WI38 (cell line): ENCODE data around the gene RETREG1.
A peak's percentile ranks its signal among the peaks of the same experiment; 100 is the strongest.

ENCODE experiments used
- H3K4me3 ChIP-seq: 2 replicates; pipeline ENCODE4 v1.5.1; 2011; ENCODE audit warnings: low read depth, mild to moderate bottlenecking, control low read depth, low read length
- CTCF ChIP-seq: IDR thresholded peaks from 2 replicates; pipeline ENCODE4 v1.5.1; 2012; ENCODE audit warnings: low read depth, mild to moderate bottlenecking, control low read depth, low read length

Gene RETREG1

GRCh38 chr5:16459451-16459850 lies 157.3 kb downstream of the RETREG1 start:
- TF ChIP-seq CTCF = no peak
- no peak overlapping the region for H3K4me3 ChIP-seq

GRCh38 chr5:16457853-16458252 lies 158.9 kb downstream of the RETREG1 start:
- H3K4me3 ChIP-seq = no peak overlapping the region
- no peak for TF ChIP-seq CTCF

- no peak for TF ChIP-seq CTCF
- no peak overlapping the region for H3K4me3 ChIP-seq
Observed at GRCh38 chr5:16457451-16457850, 159.3 kb downstream of the RETREG1 start.

- TF ChIP-seq CTCF = peak; percentile 53
- H3K4me3 ChIP-seq = no peak overlapping the region
Observed at GRCh38 chr5:16456103-16456832, 160.5 kb downstream of the RETREG1 start.

GRCh38 chr5:16455668-16456067 lies 161.1 kb downstream of the RETREG1 start:
- TF ChIP-seq CTCF = no peak
- no peak overlapping the region for H3K4me3 ChIP-seq

GRCh38 chr5:16454686-16455085 lies 162.1 kb downstream of the RETREG1 start:
- TF ChIP-seq CTCF = no peak
- no peak overlapping the region for H3K4me3 ChIP-seq

- TF ChIP-seq CTCF = no peak
- H3K4me3 ChIP-seq = no peak overlapping the region
Observed at GRCh38 chr5:16453609-16454008, 163.2 kb downstream of the RETREG1 start.
